Kidney epithelial cell (primary cell): ENCODE data around the gene PDCD1. TPM values are rescaled to one million over a fixed set of nuclear protein-coding genes. Genes with fewer than 3 reads are reported as not detected.

Experiments
- DNase-seq: peaks from one replicate; pipeline ENCODE4 v3.0.0-alpha.2; 2010; ENCODE audit warnings: low read depth
- H3K27me3 ChIP-seq: 2 replicates; pipeline ENCODE4 v1.6.0; 2011; ENCODE audit warnings: low read length; ENCODE audit not compliant: control insufficient read depth, insufficient read depth
- H3K36me3 ChIP-seq: 2 replicates; pipeline ENCODE4 v1.5.1; 2011; ENCODE audit warnings: low read length; ENCODE audit not compliant: control insufficient read depth, insufficient read depth
- H3K4me3 ChIP-seq: 2 replicates; pipeline ENCODE4 v1.5.1; 2011; ENCODE audit warnings: low read depth, mild to moderate bottlenecking, control low read depth, low read length
- CTCF ChIP-seq: IDR thresholded peaks from 2 replicates; pipeline ENCODE4 v1.5.1; 2011; ENCODE audit warnings: mild to moderate bottlenecking, moderate library complexity, low read length, control low read depth, inconsistent platforms; ENCODE audit not compliant: insufficient read depth, poor library complexity, severe bottlenecking
- total RNA-seq: library from RNA; depleted of rRNA; stranded (reverse); fragments of >200 nt; gene quantifications from 2 replicates; pipeline ENCODE4 v1.2.3, GENCODE V29; 2015

The PDCD1 gene
- total RNA-seq, 1 donor from 2014 or later = 1.0 TPM

- no peak for TF ChIP-seq CTCF
- H3K4me3 ChIP-seq = no peak overlapping the region
- peaks cover 10% of the 10 kb centered on the region for H3K27me3 ChIP-seq
- no peaks in the 10 kb centered on the region for H3K36me3 ChIP-seq
- no peak for DNase-seq
Measured at GRCh38 chr2:241874277-241874925, 15.7 kb upstream of the PDCD1 start.

DNA sequence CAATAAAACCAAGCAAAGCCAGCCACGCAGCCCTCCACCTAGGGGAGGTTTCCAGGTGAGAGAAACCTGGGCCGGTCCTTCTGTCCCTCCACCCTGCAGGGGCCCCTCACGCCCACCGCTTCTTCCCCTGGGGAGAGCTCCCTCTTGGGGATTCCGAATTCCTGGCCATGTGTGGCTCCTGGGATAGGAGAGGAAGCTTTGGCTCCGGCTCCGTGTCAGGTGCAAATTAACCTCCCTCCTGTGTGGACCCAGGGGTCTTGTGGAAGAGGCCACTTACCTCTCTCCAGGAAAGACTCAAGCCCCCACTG is 15.1 kb upstream of the PDCD1 start:
- H3K4me3 ChIP-seq = no peak overlapping the region
- TF ChIP-seq CTCF = no peak
- H3K27me3 ChIP-seq = peaks cover 11% of the 10 kb centered on the region
- DNase-seq = no peak
- no peaks in the 10 kb centered on the region for H3K36me3 ChIP-seq

DNA sequence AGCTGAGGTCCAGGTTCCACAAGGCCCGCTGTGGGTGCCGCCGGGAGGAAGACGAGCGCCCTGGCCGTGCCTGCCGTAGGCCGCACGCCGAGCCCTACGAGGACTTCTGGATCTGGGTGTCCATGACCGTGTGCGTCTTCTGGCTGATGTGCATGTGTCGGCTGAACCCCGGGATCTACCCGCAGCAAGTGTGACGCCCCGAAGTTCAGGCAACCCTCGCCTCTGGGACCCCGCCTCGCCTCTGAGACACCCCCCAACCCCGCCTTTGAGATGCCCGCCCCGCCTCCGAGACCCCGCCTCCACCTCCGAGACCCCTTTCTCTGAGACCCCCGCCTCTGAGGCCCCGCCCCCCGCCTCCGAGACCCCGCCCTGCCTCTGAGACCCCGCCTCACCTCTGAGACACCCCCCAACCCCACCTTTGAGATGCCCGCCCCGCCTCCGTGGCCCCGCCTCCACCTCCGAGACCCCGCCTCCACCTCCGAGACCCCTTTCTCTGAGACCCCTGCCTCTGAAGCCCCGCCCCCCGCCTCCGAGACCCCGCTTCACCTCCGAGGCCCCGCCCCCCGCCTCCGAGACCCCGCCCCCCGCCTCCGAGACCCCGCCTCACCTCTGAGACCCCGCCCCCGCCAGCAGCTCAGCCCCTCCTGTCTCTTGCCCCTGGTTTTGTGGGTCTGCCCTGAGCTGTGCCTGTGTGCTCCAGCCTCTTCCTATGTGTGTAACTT is 14.5 kb upstream of the PDCD1 start:
- no peak for TF ChIP-seq CTCF
- no peak for DNase-seq

DNA sequence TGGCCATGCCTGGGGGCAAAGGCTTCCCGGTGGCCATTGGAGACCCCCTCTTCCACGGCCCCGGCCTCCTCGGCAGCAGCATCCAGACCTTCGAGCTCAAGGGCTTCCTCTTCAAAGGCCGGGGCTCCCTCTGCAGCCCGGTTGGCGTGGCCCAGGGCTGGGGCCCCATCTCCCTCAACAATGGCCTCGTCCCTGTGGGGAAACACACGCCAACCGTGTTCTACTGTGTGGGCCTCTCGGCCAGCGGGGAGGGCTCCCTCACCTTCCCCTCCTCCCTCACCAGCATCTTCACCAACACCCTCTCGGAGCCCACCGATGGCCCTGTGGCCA is 13.6 kb upstream of the PDCD1 start:
- no peak for TF ChIP-seq CTCF
- no peak for DNase-seq
- H3K4me3 ChIP-seq = no peak overlapping the region

More for the DNA sequence above, 14.5 kb upstream of the PDCD1 start:
- Histone ChIP-seq H3K27me3 (peaks cover 13% of the 10 kb centered on the region), H3K36me3 (no peaks in the 10 kb centered on the region), H3K4me3 (no peak overlapping the region)

GRCh38 chr2:241871538-241872312 is 13.0 kb upstream of the PDCD1 start:
- no peaks in the 10 kb centered on the region for H3K36me3 ChIP-seq
- H3K27me3 ChIP-seq = peaks cover 28% of the 10 kb centered on the region
- no peak overlapping the region for H3K4me3 ChIP-seq
- no peak for DNase-seq
- no peak for TF ChIP-seq CTCF

More for the DNA sequence above, 13.6 kb upstream of the PDCD1 start:
- no peaks in the 10 kb centered on the region for H3K36me3 ChIP-seq
- peaks cover 22% of the 10 kb centered on the region for H3K27me3 ChIP-seq
